Measurements from ENCODE around the gene VPS26C.

VPS26C gene

GRCh38 chr21:37202221-37203110, 64.7 kb downstream of the VPS26C start:
- no peak for DNase-seq (ENCODE audit: low read depth in 3 of 3)

- no peak for DNase-seq (ENCODE audit: low read depth in 3 of 3)
Observed at GRCh38 chr21:37200641-37201480, 66.3 kb downstream of the VPS26C start.

- no peak for DNase-seq (ENCODE audit: low read depth in 3 of 3)
Observed at GRCh38 chr21:37199057-37199924, 67.8 kb downstream of the VPS26C start.

- no peak for DNase-seq (ENCODE audit: low read depth in 3 of 3)
Observed at GRCh38 chr21:37197746-37198145, 69.4 kb downstream of the VPS26C start.

- DNase-seq (ENCODE audit: low read depth in 3 of 3) = no peak
Observed at GRCh38 chr21:37196847-37197246, 70.3 kb downstream of the VPS26C start.

GRCh38 chr21:37195610-37196009, 71.5 kb downstream of the VPS26C start:
- no peak for DNase-seq (ENCODE audit: low read depth in 3 of 3)

- DNase-seq (ENCODE audit: low read depth in 3 of 3) = no peak
Observed at GRCh38 chr21:37195059-37195458, 72.1 kb downstream of the VPS26C start.

- no peak for DNase-seq (ENCODE audit: low read depth in 3 of 3)
Observed at GRCh38 chr21:37193676-37194075, 73.5 kb downstream of the VPS26C start.

- DNase-seq (ENCODE audit: low read depth in 3 of 3) = no peak
Observed at GRCh38 chr21:37193006-37193405, 74.1 kb downstream of the VPS26C start.

GRCh38 chr21:37192019-37192418, 75.1 kb downstream of the VPS26C start:
- no peak for DNase-seq (ENCODE audit: low read depth in 3 of 3)

- no peak for DNase-seq (ENCODE audit: low read depth in 3 of 3)
Observed at GRCh38 chr21:37188825-37189224, 78.3 kb downstream of the VPS26C start.

GRCh38 chr21:37186983-37187382, 80.2 kb downstream of the VPS26C start:
- DNase-seq (ENCODE audit: low read depth in 3 of 3) = no peak

GRCh38 chr21:37184784-37185593, 82.1 kb downstream of the VPS26C start:
- DNase-seq (ENCODE audit: low read depth in 3 of 3) = no peak

- no peak for DNase-seq (ENCODE audit: low read depth in 3 of 3)
Observed at GRCh38 chr21:37183749-37184148, 83.4 kb downstream of the VPS26C start.

GRCh38 chr21:37182222-37182621, 84.9 kb downstream of the VPS26C start:
- no peak for DNase-seq (ENCODE audit: low read depth in 3 of 3)

- no peak for DNase-seq (ENCODE audit: low read depth in 3 of 3)
Observed at GRCh38 chr21:37181059-37181458, 86.1 kb downstream of the VPS26C start.

- DNase-seq (ENCODE audit: low read depth in 3 of 3) = no peak
Observed at GRCh38 chr21:37176716-37177115, 90.4 kb downstream of the VPS26C start.
